A549 treated with CORT108297 at 1 μM for 4 hours (cell line): ENCODE results near the gene TRIM73. TPM values are rescaled to one million over a fixed set of nuclear protein-coding genes. Genes with fewer than 3 reads are reported as not detected.

Experiments
- total RNA-seq: library from RNA; stranded (reverse); fragments of 200-300 nt; extraction: Qiagen RNA extraction; gene quantifications from 5 replicates; pipeline ENCODE4 v1.2.3, GENCODE V29; 2022

Gene TRIM73
- 1.3 to 2.3 TPM (median 2.2 TPM) in 5 replicates for total RNA-seq

GRCh38 chr7:75395329-75395728 lies at the start of gene TRIM73:
Gene TRIM73 (plus strand): TSS chr7:75395629. CDS start chr7:75398934, 3,305 bp downstream.

Other genes with a start within 250 kb of the TRIM73 start
- gene POM121C, start 90.7 kb downstream of the TRIM73 start, total RNA-seq = 29.6 to 41.1 TPM (median 38.4 TPM) in 5 replicates
- not detected in 5 replicates for gene SPDYE5, start 96.7 kb downstream of the TRIM73 start, total RNA-seq